GM12878 (cell line): Measurements from ENCODE around the gene IRAK2.

ENCODE experiments used
- CBX5 ChIP-seq: sonication (generic); IDR thresholded peaks from 2 replicates; pipeline ENCODE4 v1.6.1; 2016; ENCODE audit warnings: low read depth, moderate library complexity, mild to moderate bottlenecking, inconsistent platforms
- CTCF ChIP-seq, 3 experiments: IDR thresholded peaks in 2 of 3; conservative IDR thresholded peaks in 1 of 3; 2 replicates each; pipeline ENCODE4 v1.5.1; 2011; ENCODE audit warnings: low read depth in 3 of 3, low read length in 3 of 3, mild to moderate bottlenecking in 3 of 3, control low read depth in 2 of 3, moderate library complexity in 2 of 3, inconsistent platforms in 1 of 3, mixed read lengths in 1 of 3; ENCODE audit not compliant: control insufficient read depth in 2 of 3, insufficient read depth in 1 of 3; ENCODE audit errors: extremely low read depth in 1 of 3
- FOXK2 ChIP-seq: fragments of 450-650 bp; IDR thresholded peaks from 2 replicates; pipeline ENCODE4 v1.6.1; 2017; ENCODE audit warnings: mild to moderate bottlenecking, moderate library complexity
- JUND ChIP-seq: IDR thresholded peaks from 2 replicates; pipeline ENCODE4 v1.6.1; 2012; ENCODE audit warnings: low read depth, mild to moderate bottlenecking, low read length, improper control_type of control experiment, moderate library complexity
- POLR2A ChIP-seq: IDR thresholded peaks from 2 replicates; pipeline ENCODE4 v1.6.1; 2011; ENCODE audit warnings: low read depth, mild to moderate bottlenecking, low read length
- TCF3 ChIP-seq: IDR thresholded peaks from 2 replicates; pipeline ENCODE4 v1.6.1; 2012; ENCODE audit warnings: low read depth, mild to moderate bottlenecking, low read length, borderline replicate concordance; ENCODE audit not compliant: insufficient read depth

DNA sequence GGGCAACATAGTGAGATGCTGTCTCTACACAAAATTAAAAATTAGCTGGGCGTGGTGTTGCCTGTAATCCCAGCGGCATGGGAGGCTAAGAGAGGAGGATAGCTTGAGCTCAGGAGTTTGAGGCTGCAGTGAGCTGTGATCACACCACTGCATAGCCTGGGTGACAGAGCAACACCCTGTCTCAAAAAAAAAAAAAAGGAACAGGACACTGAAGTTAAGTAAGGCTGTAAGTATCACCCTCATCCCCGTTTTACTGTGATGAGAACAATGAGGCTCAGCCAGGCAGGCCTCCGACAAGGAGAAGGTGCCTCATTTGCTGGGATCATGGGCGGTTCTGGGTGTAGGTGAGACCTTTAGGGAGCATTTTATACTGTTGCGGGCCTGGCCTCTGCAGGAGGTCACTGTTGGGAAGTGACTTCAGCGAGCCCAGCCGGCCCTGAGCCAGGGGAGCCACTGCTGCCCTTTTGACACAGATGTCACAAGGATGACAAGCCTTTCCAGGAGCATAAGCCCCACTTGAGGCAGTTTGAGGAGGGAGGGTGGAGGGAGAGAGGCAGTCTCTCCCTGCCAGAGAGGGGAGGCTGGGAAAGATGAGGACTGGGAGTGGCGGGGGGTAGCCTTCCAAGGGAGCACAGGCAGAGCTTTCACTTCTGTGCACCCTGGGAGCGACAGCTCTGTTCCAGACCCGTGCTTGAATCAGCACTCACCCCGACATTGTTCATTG lies 30.8 kb downstream of the IRAK2 start:
- TF ChIP-seq JUND (no peak), FOXK2 (no peak), CTCF (IDR thresholded peaks at IDR 0.05 in 2 of 3, conservative IDR thresholded peaks at IDR 0.05 in 1 of 3; ENCODE audit: control insufficient read depth in 2 of 3, extremely low read depth in 1 of 3, insufficient read depth in 1 of 3, low read depth in 3 of 3, low read length in 3 of 3) (no peak), CBX5 (no peak), POLR2A (no peak), TCF3 (no peak)
